ENCODE data around the gene SKOR1. TPM values are rescaled to one million over a fixed set of nuclear protein-coding genes. Genes with fewer than 3 reads are reported as not detected.

Gene SKOR1, protein sequence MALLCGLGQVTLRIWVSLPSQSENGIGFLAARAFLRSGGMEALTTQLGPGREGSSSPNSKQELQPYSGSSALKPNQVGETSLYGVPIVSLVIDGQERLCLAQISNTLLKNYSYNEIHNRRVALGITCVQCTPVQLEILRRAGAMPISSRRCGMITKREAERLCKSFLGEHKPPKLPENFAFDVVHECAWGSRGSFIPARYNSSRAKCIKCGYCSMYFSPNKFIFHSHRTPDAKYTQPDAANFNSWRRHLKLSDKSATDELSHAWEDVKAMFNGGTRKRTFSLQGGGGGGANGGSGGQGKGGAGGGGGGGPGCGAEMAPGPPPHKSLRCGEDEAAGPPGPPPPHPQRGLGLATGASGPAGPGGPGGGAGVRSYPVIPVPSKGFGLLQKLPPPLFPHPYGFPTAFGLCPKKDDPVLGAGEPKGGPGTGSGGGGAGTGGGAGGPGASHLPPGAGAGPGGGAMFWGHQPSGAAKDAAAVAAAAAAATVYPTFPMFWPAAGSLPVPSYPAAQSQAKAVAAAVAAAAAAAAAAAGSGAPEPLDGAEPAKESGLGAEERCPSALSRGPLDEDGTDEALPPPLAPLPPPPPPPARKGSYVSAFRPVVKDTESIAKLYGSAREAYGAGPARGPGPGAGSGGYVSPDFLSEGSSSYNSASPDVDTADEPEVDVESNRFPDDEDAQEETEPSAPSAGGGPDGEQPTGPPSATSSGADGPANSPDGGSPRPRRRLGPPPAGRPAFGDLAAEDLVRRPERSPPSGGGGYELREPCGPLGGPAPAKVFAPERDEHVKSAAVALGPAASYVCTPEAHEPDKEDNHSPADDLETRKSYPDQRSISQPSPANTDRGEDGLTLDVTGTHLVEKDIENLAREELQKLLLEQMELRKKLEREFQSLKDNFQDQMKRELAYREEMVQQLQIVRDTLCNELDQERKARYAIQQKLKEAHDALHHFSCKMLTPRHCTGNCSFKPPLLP
- total RNA-seq: not detected

DNA sequence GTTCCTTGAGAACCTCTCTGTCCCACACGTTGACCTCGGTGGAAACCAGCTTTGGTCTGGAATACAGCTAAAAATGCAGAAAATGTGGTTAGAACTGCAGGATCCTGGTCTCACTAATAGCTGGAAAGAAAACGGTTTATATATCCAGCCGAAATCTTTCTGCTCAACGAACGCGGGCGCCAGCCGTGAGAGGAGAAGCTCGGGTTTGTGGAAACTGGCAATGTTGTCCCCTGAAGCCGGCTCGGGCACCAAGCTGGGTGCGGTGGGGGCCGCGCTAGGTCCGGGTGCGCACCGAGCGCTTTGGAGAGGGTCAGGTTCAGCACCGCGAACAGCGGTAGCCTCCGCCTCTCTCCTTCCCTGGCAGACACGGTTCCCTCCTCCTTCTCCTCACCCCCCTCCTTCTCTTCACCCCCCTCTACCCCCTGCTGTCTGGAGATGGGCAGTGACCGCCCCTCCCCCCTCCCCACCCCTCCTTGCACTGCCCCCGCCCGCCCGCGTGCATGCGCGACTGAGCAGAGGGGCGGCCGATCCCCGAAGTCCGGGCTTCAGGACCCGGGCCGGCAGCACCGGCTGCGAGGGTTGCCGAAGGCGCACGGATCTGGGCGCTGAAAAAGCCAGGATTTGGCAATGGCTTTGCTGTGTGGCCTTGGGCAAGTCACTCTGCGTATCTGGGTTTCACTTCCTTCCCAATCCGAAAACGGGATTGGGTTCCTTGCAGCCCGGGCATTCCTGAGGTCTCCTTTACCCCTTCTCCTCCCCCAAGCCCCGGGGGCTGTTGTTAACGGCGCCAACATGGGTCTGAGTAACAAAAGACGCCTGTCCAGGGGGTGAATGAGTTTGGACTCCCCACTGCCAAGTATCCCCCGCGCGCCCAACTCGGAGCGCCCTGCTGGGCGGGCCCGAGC is at the start of gene SKOR1:
Gene SKOR1 (plus strand): TSS at position 534 of the 905 bp plus-strand sequence. CDS start 94 bp downstream, at position 628.
- Histone ChIP-seq H3K4me1 (peaks cover 5 to 34% of the 10 kb centered on the region in 2 donors), H3K36me3 (no peaks in the 10 kb centered on the region), H3K27me3 (peaks cover 74% of the 10 kb centered on the region), H3K9me3 (no peaks in the 10 kb centered on the region), H3K27ac (no peak within 1 kb of the TSS), H3K4me3 (peak within 1 kb of the TSS; percentile 6 to 29)
- DNase-seq (ENCODE audit: low spot score in 2 of 2): no peak
- intact Hi-C loops (cut with DNase I): no loop called here
- TF ChIP-seq, protein P1, sequence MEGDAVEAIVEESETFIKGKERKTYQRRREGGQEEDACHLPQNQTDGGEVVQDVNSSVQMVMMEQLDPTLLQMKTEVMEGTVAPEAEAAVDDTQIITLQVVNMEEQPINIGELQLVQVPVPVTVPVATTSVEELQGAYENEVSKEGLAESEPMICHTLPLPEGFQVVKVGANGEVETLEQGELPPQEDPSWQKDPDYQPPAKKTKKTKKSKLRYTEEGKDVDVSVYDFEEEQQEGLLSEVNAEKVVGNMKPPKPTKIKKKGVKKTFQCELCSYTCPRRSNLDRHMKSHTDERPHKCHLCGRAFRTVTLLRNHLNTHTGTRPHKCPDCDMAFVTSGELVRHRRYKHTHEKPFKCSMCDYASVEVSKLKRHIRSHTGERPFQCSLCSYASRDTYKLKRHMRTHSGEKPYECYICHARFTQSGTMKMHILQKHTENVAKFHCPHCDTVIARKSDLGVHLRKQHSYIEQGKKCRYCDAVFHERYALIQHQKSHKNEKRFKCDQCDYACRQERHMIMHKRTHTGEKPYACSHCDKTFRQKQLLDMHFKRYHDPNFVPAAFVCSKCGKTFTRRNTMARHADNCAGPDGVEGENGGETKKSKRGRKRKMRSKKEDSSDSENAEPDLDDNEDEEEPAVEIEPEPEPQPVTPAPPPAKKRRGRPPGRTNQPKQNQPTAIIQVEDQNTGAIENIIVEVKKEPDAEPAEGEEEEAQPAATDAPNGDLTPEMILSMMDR (IDR thresholded peaks at IDR 0.05): no peak

DNA sequence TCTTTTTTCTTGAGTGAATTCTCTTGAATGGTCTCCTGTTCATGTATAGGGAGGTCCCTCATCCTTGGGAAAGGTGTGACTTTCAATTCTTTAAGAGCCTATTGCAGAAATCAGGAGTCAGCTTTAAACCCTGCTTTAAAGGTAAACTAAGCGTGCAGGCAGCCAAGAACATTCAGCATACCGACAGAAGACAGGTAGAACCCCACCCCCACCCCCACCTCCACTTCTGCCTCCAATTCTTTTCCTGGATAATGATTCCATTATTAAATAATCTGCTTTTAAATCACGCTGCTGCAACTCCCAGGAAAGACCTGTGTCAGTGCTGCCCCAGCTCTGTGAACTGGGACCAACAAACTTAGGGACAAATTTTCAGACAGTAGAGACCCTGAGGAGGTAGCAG is 49.3 kb upstream of the SKOR1 start:
- intact Hi-C loops (cut with DNase I): no loop called here
- H3K36me3 ChIP-seq: no peaks in the 10 kb centered on the region
- TF ChIP-seq, protein P1 (IDR thresholded peaks at IDR 0.05): no peak

DNA sequence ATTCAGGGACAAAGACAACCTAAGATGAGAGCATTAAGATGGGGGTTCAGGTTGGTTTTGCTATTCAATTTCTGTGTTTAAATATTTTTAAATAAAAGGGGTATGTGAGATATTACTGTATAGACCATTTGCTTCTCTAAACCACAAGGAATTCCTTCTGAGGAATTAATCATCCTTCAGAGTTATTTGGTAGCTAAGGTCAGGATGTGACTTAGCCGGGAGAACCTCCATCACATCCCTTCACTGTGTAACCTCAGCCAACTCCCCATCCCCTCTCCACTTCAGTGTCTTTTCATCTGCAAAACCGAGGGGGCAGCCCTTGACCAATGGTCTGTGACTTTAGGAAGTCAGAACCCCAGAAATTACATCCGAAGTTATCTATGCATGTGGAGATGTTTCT is 48.7 kb upstream of the SKOR1 start:
- Histone ChIP-seq H3K27ac (no peak overlapping the region), H3K9me3 (no peaks in the 10 kb centered on the region), H3K36me3 (no peaks in the 10 kb centered on the region), H3K27me3 (no peaks in the 10 kb centered on the region), H3K4me3 (no peak overlapping the region), H3K4me1 (no peaks in the 10 kb centered on the region)
- no peak for DNase-seq (ENCODE audit: low spot score in 2 of 2)
- TF ChIP-seq, protein P1 (IDR thresholded peaks at IDR 0.05): no peak
- intact Hi-C loops (cut with DNase I): no loop called here

More for the DNA sequence above, 49.3 kb upstream of the SKOR1 start:
- Histone ChIP-seq H3K27me3 (no peaks in the 10 kb centered on the region), H3K4me1 (no peaks in the 10 kb centered on the region), H3K4me3 (no peak overlapping the region), H3K27ac (no peak overlapping the region), H3K9me3 (no peaks in the 10 kb centered on the region)
- no peak for DNase-seq (ENCODE audit: low spot score in 2 of 2)

DNA sequence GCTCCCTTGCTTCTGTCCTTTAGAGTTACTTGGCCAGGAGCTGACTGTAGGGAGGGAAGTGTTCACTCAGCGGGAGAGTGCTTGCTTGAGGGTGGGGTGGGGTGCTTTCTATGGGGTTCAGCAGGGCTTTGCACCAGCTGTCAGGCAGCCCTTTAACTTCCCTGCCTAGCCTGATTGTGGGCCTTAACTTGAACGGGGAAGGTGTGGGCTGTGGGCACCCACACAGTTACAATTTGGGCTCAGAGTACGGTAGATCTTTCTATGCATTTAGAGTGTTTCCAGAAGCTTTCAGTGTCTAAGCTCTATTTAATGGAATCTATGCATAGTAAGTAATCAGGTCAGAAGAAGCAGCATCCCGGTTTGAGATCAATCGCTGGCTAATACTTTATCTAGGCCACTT is 48.2 kb upstream of the SKOR1 start:
- DNase-seq (ENCODE audit: low spot score in 2 of 2): no peak
- TF ChIP-seq, protein P1 (IDR thresholded peaks at IDR 0.05): no peak
- H3K27me3 ChIP-seq: no peaks in the 10 kb centered on the region
- no peak overlapping the region for H3K4me3 ChIP-seq
- H3K36me3 ChIP-seq: no peaks in the 10 kb centered on the region
- H3K4me1 ChIP-seq: no peaks in the 10 kb centered on the region
- intact Hi-C loops (cut with DNase I): no loop called here
- H3K27ac ChIP-seq: no peak overlapping the region
- no peaks in the 10 kb centered on the region for H3K9me3 ChIP-seq

DNA sequence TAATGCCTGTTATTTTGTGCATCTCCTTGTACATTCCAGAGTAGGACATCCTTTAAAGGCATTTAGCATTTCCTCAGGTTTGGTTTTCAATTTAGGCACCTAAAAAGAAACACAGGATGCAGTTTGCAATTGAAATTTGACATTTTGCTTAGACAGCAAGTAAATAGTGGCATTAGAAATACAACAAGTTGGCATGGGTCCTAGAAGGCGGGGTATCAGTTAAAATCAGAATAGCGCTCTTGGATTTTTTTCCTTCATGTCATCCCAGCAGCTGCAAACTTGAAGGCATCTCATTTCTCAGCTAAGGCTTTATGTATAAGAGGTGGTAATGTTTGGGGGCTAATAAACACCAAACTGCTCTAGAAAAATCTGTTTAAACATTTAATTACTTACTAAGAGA is 47.5 kb upstream of the SKOR1 start:
- no peak overlapping the region for H3K4me3 ChIP-seq
- H3K27me3 ChIP-seq: no peaks in the 10 kb centered on the region
- H3K27ac ChIP-seq: no peak overlapping the region
- no peak for DNase-seq (ENCODE audit: low spot score in 2 of 2)
- H3K9me3 ChIP-seq: no peaks in the 10 kb centered on the region
- intact Hi-C loops (cut with DNase I): no loop called here
- TF ChIP-seq, protein P1 (IDR thresholded peaks at IDR 0.05): no peak
- H3K4me1 ChIP-seq: no peaks in the 10 kb centered on the region
- no peaks in the 10 kb centered on the region for H3K36me3 ChIP-seq

Data from ascending aorta (tissue), 2 donors.